Keratinocyte (primary cell): ENCODE results near the gene MICAL3. TPM values are rescaled to one million over a fixed set of nuclear protein-coding genes. Genes with fewer than 3 reads are reported as not detected.

Experiments
- DNase-seq: peaks from one replicate; pipeline ENCODE4 v3.0.0-alpha.2; 2011; ENCODE audit warnings: low read depth, missing footprints, low spot score
- FAIRE-seq: peaks from 2 replicates; lab custom pipeline; 2011; peaks lifted over from hg19 to GRCh38; lab: Jason Lieb, UNC
- H2AFZ ChIP-seq: 2 replicates; pipeline ENCODE4 v1.6.0; 2012; ENCODE audit warnings: low read length, control low read depth, inconsistent platforms; ENCODE audit not compliant: control insufficient read depth
- H3K27ac ChIP-seq: 2 replicates; pipeline ENCODE4 v1.5.1; 2011; ENCODE audit warnings: low read length; ENCODE audit not compliant: control insufficient read depth, insufficient read depth
- H3K27me3 ChIP-seq: 3 replicates; pipeline ENCODE4 v1.6.0; 2011; ENCODE audit warnings: low read length; ENCODE audit not compliant: control insufficient read depth, insufficient read depth; ENCODE audit errors: extremely low read depth
- H3K36me3 ChIP-seq, 2 experiments: 2 replicates in 1 of 2; 3 replicates in 1 of 2; pipeline ENCODE4 v1.5.1; 2011; ENCODE audit warnings: low read length in 2 of 2, mild to moderate bottlenecking in 1 of 2; ENCODE audit not compliant: control insufficient read depth in 2 of 2, insufficient read depth in 2 of 2; ENCODE audit errors: extremely low read depth in 1 of 2
- H3K4me1 ChIP-seq: 3 replicates; pipeline ENCODE4 v1.5.1; 2011; ENCODE audit warnings: low read length; ENCODE audit not compliant: control insufficient read depth, insufficient read depth; ENCODE audit errors: extremely low read depth
- H3K4me2 ChIP-seq: 3 replicates; pipeline ENCODE4 v1.6.0; 2011; ENCODE audit warnings: low read depth, low read length; ENCODE audit not compliant: control insufficient read depth, insufficient read depth; ENCODE audit errors: extremely low read depth
- H3K4me3 ChIP-seq, 3 experiments: fragments of 200-600 bp in 1 of 3; sonication (generic) in 1 of 3; 2 replicates in 2 of 3; 3 replicates in 1 of 3; pipeline ENCODE4 v1.5.1; 2011 to 2016; ENCODE audit warnings: low read length in 3 of 3, mild to moderate bottlenecking in 3 of 3, control low read depth in 2 of 3, inconsistent platforms in 1 of 3, low read depth in 1 of 3, mixed read lengths in 1 of 3, mixed run types in 1 of 3, moderate library complexity in 1 of 3; ENCODE audit not compliant: control insufficient read depth in 2 of 3, insufficient read depth in 2 of 3; ENCODE audit errors: extremely low read depth in 1 of 3
- H3K79me2 ChIP-seq: 2 replicates; pipeline ENCODE4 v1.6.0; 2012; ENCODE audit warnings: low read length; ENCODE audit not compliant: control insufficient read depth, insufficient read depth
- H3K9ac ChIP-seq: 3 replicates; pipeline ENCODE4 v1.6.0; 2011; ENCODE audit warnings: low read length; ENCODE audit not compliant: control insufficient read depth, insufficient read depth; ENCODE audit errors: extremely low read depth
- H3K9me1 ChIP-seq: 3 replicates; pipeline ENCODE4 v1.6.0; 2011; ENCODE audit warnings: low read length; ENCODE audit not compliant: control insufficient read depth, insufficient read depth; ENCODE audit errors: extremely low read depth
- H3K9me3 ChIP-seq: 2 replicates; pipeline ENCODE4 v1.5.1; 2012; ENCODE audit warnings: low read depth, low read length; ENCODE audit not compliant: control insufficient read depth
- H4K20me1 ChIP-seq: 3 replicates; pipeline ENCODE4 v1.6.0; 2011; ENCODE audit warnings: low read length; ENCODE audit not compliant: control insufficient read depth, insufficient read depth; ENCODE audit errors: extremely low read depth
- CTCF ChIP-seq, 3 experiments: IDR thresholded peaks in 1 of 3; conservative IDR thresholded peaks in 1 of 3; optimal IDR thresholded peaks in 1 of 3; 2 replicates in 2 of 3; 3 replicates in 1 of 3; pipeline versions ENCODE3 to v1.5.1; 2011; ENCODE audit warnings: low read length in 3 of 3, mild to moderate bottlenecking in 3 of 3, moderate library complexity in 2 of 3, control low read depth in 1 of 3, inconsistent platforms in 1 of 3; ENCODE audit not compliant: insufficient read depth in 2 of 3; ENCODE audit errors: extremely low read depth in 1 of 3
- EZH2 ChIP-seq: IDR thresholded peaks from one replicate; pipeline ENCODE4 v1.6.1; 2012; ENCODE audit warnings: inconsistent platforms, mild to moderate bottlenecking, low read length, moderate library complexity
- dilution Hi-C: fragments of 300-500 bp; cut with MboI; formaldehyde crosslinking; loops from one replicate; pipeline ENCODE4 v1.7.0; 2020; ENCODE audit warnings: low sequenced_read_pairs; ENCODE audit not compliant: extremely low pct_ligation_motif_present
- polyA plus RNA-seq, 5 experiments: library from polyadenylated mRNA; depleted of rRNA in 3 of 5; stranded (reverse) in 3 of 5; stranded (forward) in 1 of 5; unstranded in 1 of 5; fragments of >200 nt; gene quantifications; 1 replicate in 1 of 5; 2 replicates in 3 of 5; 3 replicates in 1 of 5; pipeline versions ENCODE4 v1.2.1 to v1.2.3, GENCODE V29; 2011 to 2012; ENCODE audit warnings: missing spikeins in 2 of 5, low read depth in 1 of 5, low replicate concordance in 1 of 5

The MICAL3 gene
- polyA plus RNA-seq, 1 donor (not counting 4 experiments of a cell fraction or from before 2014, with no cell fraction given) = 27.9 TPM

GRCh38 chr22:17777005-17777716 is 247.2 kb downstream of the MICAL3 start:
- TF ChIP-seq CTCF (optimal IDR thresholded peaks at IDR 0.05 in 1 of 3, IDR thresholded peaks at IDR 0.05 in 1 of 3, conservative IDR thresholded peaks at IDR 0.05 in 1 of 3; ENCODE audit: extremely low read depth in 1 of 3, insufficient read depth in 2 of 3, low read length in 3 of 3) (no peak), EZH2 (no peak)
- DNase-seq (no peak), FAIRE-seq (no peak)
- H3K36me3 ChIP-seq = no peaks in the 10 kb centered on the region
- H4K20me1 ChIP-seq = peaks cover 10% of the 10 kb centered on the region
- H3K27me3 ChIP-seq = peaks cover 11% of the 10 kb centered on the region
- no peak overlapping the region for H2AFZ ChIP-seq
- no peak overlapping the region for H3K4me3 ChIP-seq
- no peak overlapping the region for H3K27ac ChIP-seq
- peaks cover 6% of the 10 kb centered on the region for H3K79me2 ChIP-seq
- dilution Hi-C loops = no loop called here
- H3K9ac ChIP-seq = no peak overlapping the region
- H3K9me3 ChIP-seq = no peaks in the 10 kb centered on the region
- no peak overlapping the region for H3K4me2 ChIP-seq
- H3K9me1 ChIP-seq = peaks cover 5% of the 10 kb centered on the region
- H3K4me1 ChIP-seq = peaks cover 21% of the 10 kb centered on the region

GRCh38 chr22:17775781-17776465 is 248.4 kb downstream of the MICAL3 start:
- H4K20me1 ChIP-seq = peaks cover 11% of the 10 kb centered on the region
- H3K4me2 ChIP-seq = no peak overlapping the region
- DNase-seq (no peak), FAIRE-seq (no peak)
- no peak overlapping the region for H3K27ac ChIP-seq
- no peak overlapping the region for H3K4me3 ChIP-seq
- no peaks in the 10 kb centered on the region for H3K36me3 ChIP-seq
- peaks cover 11% of the 10 kb centered on the region for H3K79me2 ChIP-seq
- peaks cover 11% of the 10 kb centered on the region for H3K27me3 ChIP-seq
- no peak overlapping the region for H3K9ac ChIP-seq
- TF ChIP-seq EZH2 = no peak
- no peaks in the 10 kb centered on the region for H3K9me1 ChIP-seq
- H3K9me3 ChIP-seq = no peaks in the 10 kb centered on the region
- H2AFZ ChIP-seq = no peak overlapping the region
- dilution Hi-C loops = no loop called here
- peaks cover 13% of the 10 kb centered on the region for H3K4me1 ChIP-seq
